ENCODE measurements around the gene PTPRN2. TPM values are rescaled to one million over a fixed set of nuclear protein-coding genes. Genes with fewer than 3 reads are reported as not detected.

PTPRN2 gene
- total RNA-seq, 1 experiment from 2014 or later: 1.1 TPM

DNA sequence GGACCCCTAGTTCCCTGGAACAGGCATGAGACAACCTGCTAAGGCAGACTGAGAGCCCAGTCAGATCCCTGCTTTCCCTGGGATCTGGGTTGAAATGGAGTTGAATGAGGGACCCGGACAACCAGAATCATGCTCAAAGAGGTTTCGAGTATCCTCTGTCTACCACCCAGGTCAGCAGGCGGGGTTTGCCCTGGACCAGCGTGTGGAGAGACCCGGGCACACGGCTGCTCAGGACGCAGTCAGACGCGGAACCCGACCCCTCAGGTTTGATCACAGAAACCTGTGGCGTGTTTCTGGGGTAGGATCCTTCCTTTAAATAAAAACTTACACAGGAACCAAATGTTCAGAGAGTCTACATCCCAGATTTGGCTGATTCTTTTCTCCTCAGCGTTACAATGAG is 330.6 kb downstream of the PTPRN2 start:
- TF ChIP-seq POLR2AphosphoS5 (IDR thresholded peaks at IDR 0.05; ENCODE audit: low read depth, low read length): no peak
- TF ChIP-seq TCF7L2 (IDR thresholded peaks at IDR 0.05; ENCODE audit: low read depth, low read length): no peak
- TF ChIP-seq SIN3A (IDR thresholded peaks at IDR 0.05; ENCODE audit: borderline replicate concordance, insufficient read depth, low read depth, low read length): no peak
- TF ChIP-seq, protein P1, sequence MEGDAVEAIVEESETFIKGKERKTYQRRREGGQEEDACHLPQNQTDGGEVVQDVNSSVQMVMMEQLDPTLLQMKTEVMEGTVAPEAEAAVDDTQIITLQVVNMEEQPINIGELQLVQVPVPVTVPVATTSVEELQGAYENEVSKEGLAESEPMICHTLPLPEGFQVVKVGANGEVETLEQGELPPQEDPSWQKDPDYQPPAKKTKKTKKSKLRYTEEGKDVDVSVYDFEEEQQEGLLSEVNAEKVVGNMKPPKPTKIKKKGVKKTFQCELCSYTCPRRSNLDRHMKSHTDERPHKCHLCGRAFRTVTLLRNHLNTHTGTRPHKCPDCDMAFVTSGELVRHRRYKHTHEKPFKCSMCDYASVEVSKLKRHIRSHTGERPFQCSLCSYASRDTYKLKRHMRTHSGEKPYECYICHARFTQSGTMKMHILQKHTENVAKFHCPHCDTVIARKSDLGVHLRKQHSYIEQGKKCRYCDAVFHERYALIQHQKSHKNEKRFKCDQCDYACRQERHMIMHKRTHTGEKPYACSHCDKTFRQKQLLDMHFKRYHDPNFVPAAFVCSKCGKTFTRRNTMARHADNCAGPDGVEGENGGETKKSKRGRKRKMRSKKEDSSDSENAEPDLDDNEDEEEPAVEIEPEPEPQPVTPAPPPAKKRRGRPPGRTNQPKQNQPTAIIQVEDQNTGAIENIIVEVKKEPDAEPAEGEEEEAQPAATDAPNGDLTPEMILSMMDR (IDR thresholded peaks at IDR 0.05): no peak
- TF ChIP-seq, protein P2, sequence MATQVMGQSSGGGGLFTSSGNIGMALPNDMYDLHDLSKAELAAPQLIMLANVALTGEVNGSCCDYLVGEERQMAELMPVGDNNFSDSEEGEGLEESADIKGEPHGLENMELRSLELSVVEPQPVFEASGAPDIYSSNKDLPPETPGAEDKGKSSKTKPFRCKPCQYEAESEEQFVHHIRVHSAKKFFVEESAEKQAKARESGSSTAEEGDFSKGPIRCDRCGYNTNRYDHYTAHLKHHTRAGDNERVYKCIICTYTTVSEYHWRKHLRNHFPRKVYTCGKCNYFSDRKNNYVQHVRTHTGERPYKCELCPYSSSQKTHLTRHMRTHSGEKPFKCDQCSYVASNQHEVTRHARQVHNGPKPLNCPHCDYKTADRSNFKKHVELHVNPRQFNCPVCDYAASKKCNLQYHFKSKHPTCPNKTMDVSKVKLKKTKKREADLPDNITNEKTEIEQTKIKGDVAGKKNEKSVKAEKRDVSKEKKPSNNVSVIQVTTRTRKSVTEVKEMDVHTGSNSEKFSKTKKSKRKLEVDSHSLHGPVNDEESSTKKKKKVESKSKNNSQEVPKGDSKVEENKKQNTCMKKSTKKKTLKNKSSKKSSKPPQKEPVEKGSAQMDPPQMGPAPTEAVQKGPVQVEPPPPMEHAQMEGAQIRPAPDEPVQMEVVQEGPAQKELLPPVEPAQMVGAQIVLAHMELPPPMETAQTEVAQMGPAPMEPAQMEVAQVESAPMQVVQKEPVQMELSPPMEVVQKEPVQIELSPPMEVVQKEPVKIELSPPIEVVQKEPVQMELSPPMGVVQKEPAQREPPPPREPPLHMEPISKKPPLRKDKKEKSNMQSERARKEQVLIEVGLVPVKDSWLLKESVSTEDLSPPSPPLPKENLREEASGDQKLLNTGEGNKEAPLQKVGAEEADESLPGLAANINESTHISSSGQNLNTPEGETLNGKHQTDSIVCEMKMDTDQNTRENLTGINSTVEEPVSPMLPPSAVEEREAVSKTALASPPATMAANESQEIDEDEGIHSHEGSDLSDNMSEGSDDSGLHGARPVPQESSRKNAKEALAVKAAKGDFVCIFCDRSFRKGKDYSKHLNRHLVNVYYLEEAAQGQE (IDR thresholded peaks at IDR 0.05; ENCODE audit: insufficient read depth in 1 of 2, low read depth in 2 of 2, low read length in 1 of 2): no peak
- Histone ChIP-seq H3K27ac (ENCODE audit: low read length) (no peak overlapping the region), H3K27me3 (ENCODE audit: control insufficient read depth, insufficient read depth, low read length) (peaks cover 8% of the 10 kb centered on the region; the same call in 1 of the 2 replicates), H3K4me1 (ENCODE audit: control insufficient read depth, insufficient read depth, low read length) (no peaks in the 10 kb centered on the region), H3K4me3 (ENCODE audit: low read depth in 2 of 2, low read length in 2 of 2) (no peak overlapping the region), H3K9me3 (ENCODE audit: control insufficient read depth, insufficient read depth, low read depth, low read length) (no peaks in the 10 kb centered on the region), H3K36me3 (ENCODE audit: control insufficient read depth, insufficient read depth, low read length) (no peaks in the 10 kb centered on the region; the same call in 1 of the 2 replicates)
- DNase-seq (ENCODE audit: low read depth, low spot score): no peak
- ATAC-seq: no peak
- intact Hi-C loops (cut with micrococcal nuclease; ENCODE audit: unreplicated experiment): no loop called here
- ChIA-PET POLR2A (no interaction called here), CTCF (no interaction called here)
- in situ Hi-C loops (cut with HindIII; ENCODE audit: low pct_unique_long_range_greater_than_20kb, low sequenced_read_pairs): no loop called here
- no TSS peak for BruUV-seq (replicated peaks)

DNA sequence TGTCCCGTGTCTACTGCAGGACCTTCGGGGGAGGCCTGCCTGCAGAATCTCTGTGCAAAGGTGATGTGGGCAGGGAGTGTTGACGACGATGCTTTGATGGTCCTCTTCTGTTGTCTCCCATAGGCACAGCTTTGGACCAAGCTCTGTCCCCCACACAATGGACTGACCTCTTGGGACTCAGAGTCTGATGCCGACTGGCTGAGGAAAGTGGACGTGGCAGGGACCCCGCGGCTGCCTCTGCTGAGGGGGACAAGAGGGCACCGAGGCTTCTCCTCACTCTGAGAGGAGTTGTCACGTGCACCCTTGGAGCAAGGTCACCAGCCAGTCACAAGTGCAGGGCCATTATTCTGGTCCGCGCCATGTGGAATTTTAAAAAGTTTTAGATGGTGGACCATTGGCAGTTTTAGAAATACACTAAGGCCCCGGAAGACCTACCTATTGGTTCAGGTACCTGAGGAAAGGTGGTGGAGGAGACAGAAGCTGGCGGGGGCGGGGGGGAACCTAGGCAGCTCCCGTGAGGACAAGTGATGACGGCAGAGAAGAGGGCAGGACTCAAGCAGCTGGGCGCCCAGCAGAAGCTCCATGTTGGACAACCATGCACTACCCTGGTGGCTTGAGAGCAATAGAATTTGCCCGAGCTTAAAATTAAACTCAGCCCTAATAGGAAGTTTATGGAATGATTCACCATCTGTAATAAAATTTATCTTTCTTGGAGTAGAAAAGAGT is 331.4 kb downstream of the PTPRN2 start:
- ChIA-PET POLR2A (no interaction called here), CTCF (no interaction called here)
- no peak for DNase-seq (ENCODE audit: low read depth, low spot score)
- TF ChIP-seq, protein P1 (IDR thresholded peaks at IDR 0.05): no peak
- no peak for TF ChIP-seq SIN3A (IDR thresholded peaks at IDR 0.05; ENCODE audit: borderline replicate concordance, insufficient read depth, low read depth, low read length)
- no peak for TF ChIP-seq TCF7L2 (IDR thresholded peaks at IDR 0.05; ENCODE audit: low read depth, low read length)
- no peak for TF ChIP-seq POLR2AphosphoS5 (IDR thresholded peaks at IDR 0.05; ENCODE audit: low read depth, low read length)
- TF ChIP-seq, protein P2 (IDR thresholded peaks at IDR 0.05; ENCODE audit: insufficient read depth in 1 of 2, low read depth in 2 of 2, low read length in 1 of 2): no peak
- peaks cover 8% of the 10 kb centered on the region; the same call in 1 of the 2 replicates for H3K27me3 ChIP-seq (ENCODE audit: control insufficient read depth, insufficient read depth, low read length)
- ATAC-seq: no peak
- intact Hi-C loops (cut with micrococcal nuclease; ENCODE audit: unreplicated experiment): no loop called here
- in situ Hi-C loops (cut with HindIII; ENCODE audit: low pct_unique_long_range_greater_than_20kb, low sequenced_read_pairs): no loop called here
- H3K27ac ChIP-seq (ENCODE audit: low read length): no peak overlapping the region
- no peaks in the 10 kb centered on the region; the same call in 1 of the 2 replicates for H3K36me3 ChIP-seq (ENCODE audit: control insufficient read depth, insufficient read depth, low read length)
- no peaks in the 10 kb centered on the region for H3K4me1 ChIP-seq (ENCODE audit: control insufficient read depth, insufficient read depth, low read length)
- no TSS peak for BruUV-seq (replicated peaks)
- H3K9me3 ChIP-seq (ENCODE audit: control insufficient read depth, insufficient read depth, low read depth, low read length): no peaks in the 10 kb centered on the region
- no peak overlapping the region for H3K4me3 ChIP-seq (ENCODE audit: low read depth in 2 of 2, low read length in 2 of 2)
